ENCODE data around the gene KLHL5.

- TF ChIP-seq SUZ12 (IDR thresholded peaks at IDR 0.05; ENCODE audit: extremely low read depth, insufficient read depth, insufficient read length) (no peak), ZNF274 (IDR thresholded peaks at IDR 0.05; ENCODE audit: low read depth, low read length) (no peak)
Measured at GRCh38 chr4:39169426-39169825, 107.4 kb downstream of the KLHL5 start.

Measured in NT2/D1 (cell line).